ENCODE results near the gene AUTS2. TPM values are rescaled to one million over a fixed set of nuclear protein-coding genes. Genes with fewer than 3 reads are reported as not detected.

Gene AUTS2
- total RNA-seq, 6 donors from 2014 or later: 38.9 to 151 (median 55.8) TPM

- DNase-seq (no peak), ATAC-seq (ENCODE audit: low FRiP score in 2 of 2) (no peak)
- H3K27ac ChIP-seq: no peak overlapping the region
- H3K27me3 ChIP-seq: no peaks in the 10 kb centered on the region
- no peaks in the 10 kb centered on the region for H3K9me3 ChIP-seq
- TF ChIP-seq CTCF (IDR thresholded peaks at IDR 0.05) (no peak), POLR2A (IDR thresholded peaks at IDR 0.05) (no peak), EP300 (IDR thresholded peaks at IDR 0.05) (no peak), POLR2AphosphoS5 (IDR thresholded peaks at IDR 0.05) (no peak)
- WGBS, 2 donors: 33 to 50% methylated on average over 1 of the region's 1 CpG
- H3K4me3 ChIP-seq: no peak overlapping the region
- H3K36me3 ChIP-seq: no peaks in the 10 kb centered on the region
- H3K4me1 ChIP-seq: peaks cover 0 to 12% (median 9%) of the 10 kb centered on the region in 4 donors
These were observed 170.8 kb downstream of the AUTS2 start for GRCh38 chr7:69768986-69769595.

- ATAC-seq (ENCODE audit: low FRiP score in 2 of 2) (no peak), DNase-seq (no peak)
- TF ChIP-seq EP300 (IDR thresholded peaks at IDR 0.05) (no peak), POLR2A (IDR thresholded peaks at IDR 0.05) (no peak)
- no peaks in the 10 kb centered on the region for H3K27me3 ChIP-seq
- no peak overlapping the region for H3K4me3 ChIP-seq
- H3K36me3 ChIP-seq: no peaks in the 10 kb centered on the region
- 84 to 85% methylated on average over 1 of the region's 1 CpG for WGBS, 2 donors
- H3K27ac ChIP-seq: no peak overlapping the region
- H3K4me1 ChIP-seq: peaks cover 0 to 12% (median 9%) of the 10 kb centered on the region in 4 donors
- H3K9me3 ChIP-seq: no peaks in the 10 kb centered on the region
These were observed 171.6 kb downstream of the AUTS2 start for GRCh38 chr7:69769826-69770225.

- Histone ChIP-seq H3K4me1 (peaks cover 0 to 12% (median 9%) of the 10 kb centered on the region in 4 donors), H3K9me3 (no peaks in the 10 kb centered on the region), H3K27me3 (no peaks in the 10 kb centered on the region), H3K27ac (no peak overlapping the region), H3K36me3 (no peaks in the 10 kb centered on the region), H3K4me3 (no peak overlapping the region)
- WGBS, 2 donors: 87 to 88% methylated on average over 6 of the region's 6 CpGs
- TF ChIP-seq EP300 (IDR thresholded peaks at IDR 0.05): no peak
- no peak for TF ChIP-seq CTCF (IDR thresholded peaks at IDR 0.05)
- no peak for TF ChIP-seq POLR2A (IDR thresholded peaks at IDR 0.05)
- TF ChIP-seq POLR2AphosphoS5 (IDR thresholded peaks at IDR 0.05): no peak
- no peak for ATAC-seq (ENCODE audit: low FRiP score in 2 of 2)
- DNase-seq: no peak
These were observed 172.3 kb downstream of the AUTS2 start for GRCh38 chr7:69770613-69771012.

GRCh38 chr7:69772718-69773436 lies 174.6 kb downstream of the AUTS2 start:
- WGBS, 2 donors: 92 to 94% methylated on average over 9 of the region's 9 CpGs
- no peak for TF ChIP-seq POLR2AphosphoS5 (IDR thresholded peaks at IDR 0.05)
- H3K4me1 ChIP-seq: peaks cover 0 to 12% (median 9%) of the 10 kb centered on the region in 4 donors

GRCh38 chr7:69773535-69774225 lies 175.4 kb downstream of the AUTS2 start:
- TF ChIP-seq POLR2AphosphoS5 (IDR thresholded peaks at IDR 0.05) (no peak), CTCF (IDR thresholded peaks at IDR 0.05) (no peak), EP300 (IDR thresholded peaks at IDR 0.05) (no peak), POLR2A (IDR thresholded peaks at IDR 0.05) (no peak)
- H3K9me3 ChIP-seq: no peaks in the 10 kb centered on the region
- no peak overlapping the region for H3K27ac ChIP-seq
- no peak for ATAC-seq (ENCODE audit: low FRiP score in 2 of 2)
- no peak overlapping the region for H3K4me3 ChIP-seq
- H3K36me3 ChIP-seq: no peaks in the 10 kb centered on the region
- DNase-seq: no peak
- peaks cover 0 to 9% (median 8%) of the 10 kb centered on the region in 4 donors for H3K4me1 ChIP-seq
- H3K27me3 ChIP-seq: no peaks in the 10 kb centered on the region
- 89 to 97% methylated on average over 6 to 9 of the region's 9 CpGs for WGBS, 2 donors

More at GRCh38 chr7:69772718-69773436, 174.6 kb downstream of the AUTS2 start:
- Histone ChIP-seq H3K4me3 (no peak overlapping the region), H3K27ac (no peak overlapping the region), H3K9me3 (no peaks in the 10 kb centered on the region), H3K27me3 (no peaks in the 10 kb centered on the region), H3K36me3 (no peaks in the 10 kb centered on the region)
- ATAC-seq (ENCODE audit: low FRiP score in 2 of 2) (no peak), DNase-seq (no peak)
